Measurements from ENCODE around the gene SUPT3H. TPM values are rescaled to one million over a fixed set of nuclear protein-coding genes. Genes with fewer than 3 reads are reported as not detected.

The SUPT3H gene
- total and polyA plus RNA-seq, 2 of the 8 experiments (the other 6 are each of a cell fraction or from before 2014, with no cell fraction given): 18.8 to 23.0 TPM

- no peak for TF ChIP-seq CHD7 (IDR thresholded peaks at IDR 0.05; ENCODE audit: insufficient replicate concordance, low read length)
- no peak for TF ChIP-seq ASH2L (IDR thresholded peaks at IDR 0.05; ENCODE audit: low read length)
- TF ChIP-seq CBX8 (IDR thresholded peaks at IDR 0.05; ENCODE audit: borderline replicate concordance, low read depth, low read length): no peak
- no peak for TF ChIP-seq SAP30 (IDR thresholded peaks at IDR 0.05; ENCODE audit: insufficient read depth, insufficient replicate concordance, low read length)
- TF ChIP-seq TCF12 (IDR thresholded peaks at IDR 0.05; ENCODE audit: low read depth, low read length): no peak
- TF ChIP-seq MAX (IDR thresholded peaks at IDR 0.05): no peak
- TF ChIP-seq ZNF274 (IDR thresholded peaks at IDR 0.05; ENCODE audit: borderline replicate concordance, extremely low read depth, low read length): no peak
- TF ChIP-seq RAD21 (IDR thresholded peaks at IDR 0.05 in 1 of 2, conservative IDR thresholded peaks at IDR 0.05 in 1 of 2; ENCODE audit: low read depth in 2 of 2, low read length in 2 of 2): no peak
- TF ChIP-seq ATF2 (IDR thresholded peaks at IDR 0.05; ENCODE audit: low read length): no peak
These were observed 517.8 kb downstream of the SUPT3H start (continued) for GRCh38 chr6:44859901-44860410.
